Fibroblast of peridontal ligament (primary cell): ENCODE measurements around the gene DLEU7.

ENCODE experiments used
- DNase-seq: peaks from one replicate; pipeline ENCODE4 v3.0.0-alpha.2; 2010; ENCODE audit errors: extremely low read depth

Gene DLEU7

GRCh38 chr13:50842990-50843256 is 569 bp downstream of the DLEU7 start:
- no peak for DNase-seq

- DNase-seq: no peak
Measured at GRCh38 chr13:50842251-50842989, 1.1 kb downstream of the DLEU7 start.

GRCh38 chr13:50841786-50842185 is 1.7 kb downstream of the DLEU7 start:
- DNase-seq: no peak

GRCh38 chr13:50840284-50840683 is 3.2 kb downstream of the DLEU7 start:
- DNase-seq: no peak

- DNase-seq: no peak
Measured at GRCh38 chr13:50839828-50840227, 3.7 kb downstream of the DLEU7 start.

- DNase-seq: no peak
Measured at GRCh38 chr13:50838701-50839100, 4.8 kb downstream of the DLEU7 start.

GRCh38 chr13:50838031-50838430 is 5.5 kb downstream of the DLEU7 start:
- no peak for DNase-seq

GRCh38 chr13:50831512-50831911 is 12.0 kb downstream of the DLEU7 start:
- DNase-seq: no peak

GRCh38 chr13:50829896-50830295 is 13.6 kb downstream of the DLEU7 start:
- peak; percentile 90 for DNase-seq

- DNase-seq: no peak
Measured at GRCh38 chr13:50829226-50829625, 14.3 kb downstream of the DLEU7 start.

- DNase-seq: no peak
Measured at GRCh38 chr13:50826035-50826434, 17.5 kb downstream of the DLEU7 start.

- peak; percentile 25 for DNase-seq
Measured at GRCh38 chr13:50812242-50812641, 31.2 kb downstream of the DLEU7 start.

GRCh38 chr13:50810998-50811397 is 32.5 kb downstream of the DLEU7 start:
- no peak for DNase-seq

- no peak for DNase-seq
Measured at GRCh38 chr13:50810468-50810867, 33.0 kb downstream of the DLEU7 start.

- DNase-seq: peak; percentile 17
Measured at GRCh38 chr13:50809133-50810090, 34.1 kb downstream of the DLEU7 start.

GRCh38 chr13:50805805-50806204 is 37.7 kb downstream of the DLEU7 start:
- DNase-seq: peak; percentile 44

GRCh38 chr13:50801087-50801931 is 42.2 kb downstream of the DLEU7 start:
- peak; percentile 90 for DNase-seq

- no peak for DNase-seq
Measured at GRCh38 chr13:50800091-50800739, 43.3 kb downstream of the DLEU7 start.

- peak; percentile 68 for DNase-seq
Measured at GRCh38 chr13:50798923-50799322, 44.6 kb downstream of the DLEU7 start.

GRCh38 chr13:50797091-50797490 is 46.4 kb downstream of the DLEU7 start:
- DNase-seq: peak; percentile 24

- no peak for DNase-seq
Measured at GRCh38 chr13:50796463-50796862, 47.0 kb downstream of the DLEU7 start.

GRCh38 chr13:50794226-50794625 is 49.3 kb downstream of the DLEU7 start:
- no peak for DNase-seq
